ENCODE data around the gene PERM1. TPM values are rescaled to one million over a fixed set of nuclear protein-coding genes. Genes with fewer than 3 reads are reported as not detected.
"Not testable (repeated sequence)": the region's sequence is repeated elsewhere in the genome, so short reads cannot be mapped to it uniquely, and the experiment has no call there.

Gene PERM1
- total RNA-seq, 1 experiment from 2014 or later, result 0.81 TPM

GRCh38 chr1:993379-993995 is 11.6 kb upstream of the PERM1 start:
- DNase-seq, result no peak
- Histone ChIP-seq H3F3A (ENCODE audit: insufficient read depth, low read depth) (peaks cover 13% of the 10 kb centered on the region; the same call in 1 of the 2 replicates), H3K9me2 (ENCODE audit: insufficient read depth) (no peaks in the 10 kb centered on the region), H3K27ac (no peak overlapping the region), H3K4me3 (no peak overlapping the region), H4K20me1 (ENCODE audit: insufficient read depth) (peaks cover 11% of the 10 kb centered on the region), H3K4me1 (replicated peaks; ENCODE audit: insufficient read depth) (no peaks in the 10 kb centered on the region), H2AFZ (no peak overlapping the region), H3K9me3 (ENCODE audit: insufficient read depth, low read depth) (no peaks in the 10 kb centered on the region), H3K4me2 (no peak overlapping the region), H3K27me3 (ENCODE audit: insufficient read depth, low read depth) (no peaks in the 10 kb centered on the region), H3K36me3 (ENCODE audit: low read depth) (no peaks in the 10 kb centered on the region), H3K79me2 (ENCODE audit: low read depth) (peaks cover 4% of the 10 kb centered on the region; the same call in 1 of the 2 replicates)
- TF ChIP-seq EZH2 (IDR thresholded peaks at IDR 0.05; ENCODE audit: low read depth), result no peak
- TF ChIP-seq, protein P1, sequence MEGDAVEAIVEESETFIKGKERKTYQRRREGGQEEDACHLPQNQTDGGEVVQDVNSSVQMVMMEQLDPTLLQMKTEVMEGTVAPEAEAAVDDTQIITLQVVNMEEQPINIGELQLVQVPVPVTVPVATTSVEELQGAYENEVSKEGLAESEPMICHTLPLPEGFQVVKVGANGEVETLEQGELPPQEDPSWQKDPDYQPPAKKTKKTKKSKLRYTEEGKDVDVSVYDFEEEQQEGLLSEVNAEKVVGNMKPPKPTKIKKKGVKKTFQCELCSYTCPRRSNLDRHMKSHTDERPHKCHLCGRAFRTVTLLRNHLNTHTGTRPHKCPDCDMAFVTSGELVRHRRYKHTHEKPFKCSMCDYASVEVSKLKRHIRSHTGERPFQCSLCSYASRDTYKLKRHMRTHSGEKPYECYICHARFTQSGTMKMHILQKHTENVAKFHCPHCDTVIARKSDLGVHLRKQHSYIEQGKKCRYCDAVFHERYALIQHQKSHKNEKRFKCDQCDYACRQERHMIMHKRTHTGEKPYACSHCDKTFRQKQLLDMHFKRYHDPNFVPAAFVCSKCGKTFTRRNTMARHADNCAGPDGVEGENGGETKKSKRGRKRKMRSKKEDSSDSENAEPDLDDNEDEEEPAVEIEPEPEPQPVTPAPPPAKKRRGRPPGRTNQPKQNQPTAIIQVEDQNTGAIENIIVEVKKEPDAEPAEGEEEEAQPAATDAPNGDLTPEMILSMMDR (conservative IDR thresholded peaks at IDR 0.05), result no peak
- ChIA-PET POLR2A (ENCODE audit: unreplicated experiment) (no interaction called here), CTCF (no interaction called here)
- no TSS peak for BruUV-seq (replicated peaks)
- intact Hi-C loops (cut with micrococcal nuclease; ENCODE audit: unreplicated experiment), result no loop called here

DNA sequence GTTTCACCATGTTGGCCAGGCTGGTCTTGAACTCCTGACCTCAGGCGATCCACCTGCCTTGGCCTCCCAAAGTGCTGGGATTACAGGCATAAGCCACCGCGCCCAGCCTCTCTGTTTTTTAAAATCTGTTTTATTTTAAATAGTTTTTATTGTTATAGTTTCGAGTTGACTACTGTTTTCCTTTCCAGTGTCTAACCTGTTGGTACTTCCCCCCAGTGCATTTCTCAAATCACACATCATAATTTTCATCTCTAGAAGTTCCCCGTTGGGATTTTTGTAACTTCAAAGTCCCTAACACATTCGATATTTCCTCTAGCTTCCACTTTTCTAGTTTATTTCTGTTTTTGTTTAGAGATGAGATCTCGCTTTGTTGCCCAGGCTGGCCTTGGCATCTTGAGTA is 10.5 kb upstream of the PERM1 start:
- H3K4me1 ChIP-seq (replicated peaks; ENCODE audit: insufficient read depth), result no peaks in the 10 kb centered on the region
- H3K9me3 ChIP-seq (ENCODE audit: insufficient read depth, low read depth), result no peaks in the 10 kb centered on the region
- H3K27ac ChIP-seq, result no peak overlapping the region
- peaks cover 4% of the 10 kb centered on the region; the same call in 1 of the 2 replicates for H4K20me1 ChIP-seq (ENCODE audit: insufficient read depth)
- H3K9me2 ChIP-seq (ENCODE audit: insufficient read depth), result no peaks in the 10 kb centered on the region
- CTCF ChIA-PET, result no interaction called here
- H3K4me3 ChIP-seq, result no peak overlapping the region
- no peaks in the 10 kb centered on the region for H3K27me3 ChIP-seq (ENCODE audit: insufficient read depth, low read depth)
- no peaks in the 10 kb centered on the region for H3K79me2 ChIP-seq (ENCODE audit: low read depth)
- no peak overlapping the region for H3K4me2 ChIP-seq
- H2AFZ ChIP-seq, result no peak overlapping the region
- no peak for TF ChIP-seq EZH2 (IDR thresholded peaks at IDR 0.05; ENCODE audit: low read depth)
- TF ChIP-seq, protein P1 (conservative IDR thresholded peaks at IDR 0.05), result no peak
- no TSS peak for BruUV-seq (replicated peaks)
- no peak for DNase-seq
- peaks cover 13% of the 10 kb centered on the region; the same call in 1 of the 2 replicates for H3F3A ChIP-seq (ENCODE audit: insufficient read depth, low read depth)
- intact Hi-C loops (cut with micrococcal nuclease; ENCODE audit: unreplicated experiment), result no loop called here
- POLR2A ChIA-PET (ENCODE audit: unreplicated experiment), result no interaction called here
- H3K36me3 ChIP-seq (ENCODE audit: low read depth), result no peaks in the 10 kb centered on the region

DNA sequence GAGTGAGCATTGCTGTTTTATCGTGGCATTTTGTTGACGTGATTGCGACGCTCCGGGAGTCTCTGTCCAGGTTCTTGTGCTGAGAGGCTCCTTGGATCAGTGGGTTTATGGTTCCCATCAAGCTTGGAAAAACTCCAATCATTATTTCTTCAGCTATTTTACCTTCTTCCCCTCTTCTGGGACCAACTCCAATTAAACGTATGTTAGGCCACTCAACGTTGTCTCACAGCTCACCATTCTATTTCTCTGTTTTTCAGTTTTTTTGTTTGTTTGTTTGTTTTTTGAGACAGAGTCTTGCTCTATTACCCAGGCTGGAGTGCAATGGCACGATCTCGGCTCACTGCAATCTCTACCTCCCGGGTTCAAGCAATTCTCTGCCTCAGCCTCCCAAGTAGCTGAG is 10.0 kb upstream of the PERM1 start:
- Histone ChIP-seq H3K27me3 (ENCODE audit: insufficient read depth, low read depth) (no peaks in the 10 kb centered on the region), H3K9me3 (ENCODE audit: insufficient read depth, low read depth) (no peaks in the 10 kb centered on the region), H3K4me2 (no peak overlapping the region), H3K9me2 (ENCODE audit: insufficient read depth) (no peaks in the 10 kb centered on the region), H4K20me1 (ENCODE audit: insufficient read depth) (no peaks in the 10 kb centered on the region), H3K4me3 (no peak overlapping the region), H3K79me2 (ENCODE audit: low read depth) (no peaks in the 10 kb centered on the region), H3F3A (ENCODE audit: insufficient read depth, low read depth) (peaks cover 8% of the 10 kb centered on the region; the same call in 1 of the 2 replicates), H3K36me3 (ENCODE audit: low read depth) (no peaks in the 10 kb centered on the region), H3K27ac (no peak overlapping the region), H3K4me1 (replicated peaks; ENCODE audit: insufficient read depth) (no peaks in the 10 kb centered on the region), H2AFZ (no peak overlapping the region)
- BruUV-seq (replicated peaks), result no TSS peak
- TF ChIP-seq, protein P1 (conservative IDR thresholded peaks at IDR 0.05), result no peak
- TF ChIP-seq EZH2 (IDR thresholded peaks at IDR 0.05; ENCODE audit: low read depth), result no peak
- ChIA-PET CTCF (no interaction called here), POLR2A (ENCODE audit: unreplicated experiment) (no interaction called here)
- intact Hi-C loops (cut with micrococcal nuclease; ENCODE audit: unreplicated experiment), result no loop called here
- no peak for DNase-seq

DNA sequence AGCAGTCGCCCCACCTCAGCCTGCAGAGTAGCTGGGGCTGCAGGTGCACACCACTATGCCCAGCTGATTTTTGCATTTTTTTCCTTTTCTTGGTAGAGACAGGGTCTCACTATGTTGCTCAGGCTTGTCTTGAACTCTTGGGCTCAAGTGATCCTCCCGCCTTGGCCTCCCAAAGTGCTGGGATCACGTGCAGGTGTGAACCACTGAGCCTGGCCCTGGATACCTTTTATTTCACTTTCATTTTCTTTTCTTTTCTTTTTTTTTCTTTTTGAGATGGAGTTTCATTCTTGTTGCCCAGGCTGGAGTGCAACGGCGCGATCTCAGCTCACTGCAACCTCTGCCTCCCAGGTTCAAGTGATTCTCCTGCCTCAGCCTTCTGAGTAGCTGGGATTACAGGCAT is 9.4 kb upstream of the PERM1 start:
- CTCF ChIA-PET; BruUV-seq (replicated peaks): not testable (repeated sequence)

GRCh38 chr1:988061-988460 is 6.2 kb upstream of the PERM1 start:
- H3K4me3 ChIP-seq; H3K4me2 ChIP-seq; DNase-seq; H3K9me2 ChIP-seq (ENCODE audit: insufficient read depth); H3K36me3 ChIP-seq (ENCODE audit: low read depth); POLR2A ChIA-PET (ENCODE audit: unreplicated experiment); H3K9me3 ChIP-seq (ENCODE audit: insufficient read depth, low read depth); H3F3A ChIP-seq (ENCODE audit: insufficient read depth, low read depth); H3K4me1 ChIP-seq (replicated peaks; ENCODE audit: insufficient read depth); H3K79me2 ChIP-seq (ENCODE audit: low read depth); H4K20me1 ChIP-seq (ENCODE audit: insufficient read depth); CTCF ChIA-PET; H3K27me3 ChIP-seq (ENCODE audit: insufficient read depth, low read depth); BruUV-seq (replicated peaks); H3K27ac ChIP-seq; H2AFZ ChIP-seq: not testable (repeated sequence)
- intact Hi-C loops (cut with micrococcal nuclease; ENCODE audit: unreplicated experiment), result loop anchor here (10.0 kb wide), 1 partner anchor 247 kb away; the partner anchor contains the start of genes B3GALT6 and SDF4

More for the DNA sequence above, 9.4 kb upstream of the PERM1 start:
- H3K27ac ChIP-seq; H3K4me3 ChIP-seq; H3K4me1 ChIP-seq (replicated peaks; ENCODE audit: insufficient read depth); H4K20me1 ChIP-seq (ENCODE audit: insufficient read depth); H3K9me3 ChIP-seq (ENCODE audit: insufficient read depth, low read depth); H3K9me2 ChIP-seq (ENCODE audit: insufficient read depth); H3K27me3 ChIP-seq (ENCODE audit: insufficient read depth, low read depth); intact Hi-C loops (cut with micrococcal nuclease; ENCODE audit: unreplicated experiment); POLR2A ChIA-PET (ENCODE audit: unreplicated experiment); H3K79me2 ChIP-seq (ENCODE audit: low read depth); DNase-seq; H3K36me3 ChIP-seq (ENCODE audit: low read depth); H3K4me2 ChIP-seq; H3F3A ChIP-seq (ENCODE audit: insufficient read depth, low read depth); H2AFZ ChIP-seq: not testable (repeated sequence)
